Stimulated activated CD8-positive, alpha-beta memory T cell treated with anti-CD3 and anti-CD28 coated beads, Interleukin-12 subunit alpha, Interleukin-12 subunit beta, amount 100 ng/mL, for 4 hours (primary cell): Measurements from ENCODE around the gene TDRD3.
"Not testable (repeated sequence)": the region's sequence is repeated elsewhere in the genome, so short reads cannot be mapped to it uniquely, and the experiment has no call there.

Experiments used
- DNase-seq: peaks from one replicate; pipeline ENCODE4 v3.0.0-alpha.2; 2020; ENCODE audit warnings: low read depth

TDRD3 gene

DNA sequence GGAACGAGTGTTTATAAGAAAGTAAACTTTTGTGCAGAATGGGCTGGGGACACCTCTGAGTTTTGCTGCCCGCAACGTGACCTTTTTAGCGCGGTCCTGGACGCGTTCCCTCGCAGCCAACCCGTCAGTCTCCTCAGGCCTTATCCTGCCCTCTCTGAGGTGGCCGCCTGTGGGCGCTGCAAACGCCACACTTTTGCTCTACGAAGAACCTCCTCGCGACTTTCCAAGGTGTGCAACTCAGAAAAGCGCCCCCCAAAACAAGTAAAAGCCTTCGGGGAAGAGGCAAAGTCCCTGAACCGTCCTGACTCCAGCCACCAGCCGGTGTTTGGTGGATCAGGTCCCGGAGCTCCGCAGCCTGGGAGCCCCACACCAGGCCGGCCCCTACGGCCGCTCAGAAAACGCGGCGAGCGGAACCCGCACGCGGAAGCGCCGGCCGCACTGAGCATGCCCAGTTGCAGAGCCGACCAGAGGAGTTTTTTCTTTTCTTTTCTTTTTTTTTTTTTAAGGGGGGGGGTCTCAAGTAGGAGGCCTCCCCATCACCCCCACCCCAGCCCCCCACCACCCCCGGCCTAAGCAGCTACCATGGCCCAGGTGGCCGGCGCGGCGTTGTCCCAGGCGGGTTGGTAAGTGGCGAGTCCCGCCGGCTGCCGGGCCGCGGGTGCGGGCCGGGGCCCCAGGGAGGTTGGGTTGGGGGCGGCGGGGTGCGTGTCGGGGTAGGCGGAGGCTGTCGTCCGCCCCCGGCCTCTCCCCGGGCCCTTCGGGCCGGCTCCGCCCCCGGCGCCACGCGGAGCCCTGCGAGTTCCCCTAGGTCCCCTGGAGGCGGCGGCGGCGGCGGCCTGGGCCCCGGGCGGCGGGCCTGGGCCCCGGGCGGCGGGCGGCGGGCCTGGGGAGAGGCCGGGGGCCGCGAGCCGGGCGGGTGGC, at the start of gene TDRD3:
TDRD3 (plus strand) TSS at position 438 of the 921 bp plus-strand sequence; CDS start at position 583, 145 bp downstream.
- peak; percentile 70 for DNase-seq

DNA sequence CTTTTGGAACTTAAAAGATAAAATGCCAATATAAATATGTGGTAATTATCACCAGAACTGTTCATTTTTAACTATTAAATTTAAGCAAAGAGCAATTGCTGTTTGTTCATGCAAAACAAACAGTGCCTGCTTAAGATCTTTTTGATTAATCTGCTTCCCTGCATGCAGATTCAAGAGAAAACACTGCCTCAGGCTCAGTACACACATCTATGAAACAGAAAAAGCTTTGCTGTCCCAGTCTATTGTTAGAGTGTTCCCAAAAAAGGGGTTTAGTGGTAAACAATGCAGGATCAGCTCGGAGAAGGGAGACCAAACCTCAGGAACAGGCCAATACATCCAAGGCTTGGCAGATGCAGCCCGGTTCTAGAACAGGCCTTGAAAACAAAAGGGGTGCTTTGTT, 49.3 kb upstream of the TDRD3 start:
- DNase-seq, result no peak

GRCh38 chr13:60348097-60348496, 48.9 kb upstream of the TDRD3 start:
- DNase-seq, result no peak

DNA sequence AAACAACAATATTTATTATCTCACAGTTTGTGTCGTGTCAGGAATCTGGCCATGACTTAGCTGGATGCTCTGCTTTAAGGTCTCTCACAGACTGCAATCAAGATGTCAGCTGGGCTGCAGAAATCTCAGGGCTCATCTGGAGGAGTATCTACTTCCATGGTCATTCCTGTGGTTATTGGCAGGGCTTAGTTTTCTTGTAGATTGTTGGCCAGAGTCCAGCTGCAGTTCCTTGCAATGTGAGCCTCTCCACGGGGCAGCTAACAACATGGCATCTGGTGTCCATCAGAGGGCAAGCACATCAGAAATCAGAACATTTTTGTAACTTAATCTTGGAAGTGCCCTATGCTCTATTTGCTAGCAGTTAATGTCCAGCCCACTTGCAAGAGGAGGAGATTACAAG, 45.7 kb upstream of the TDRD3 start:
- no peak for DNase-seq

DNA sequence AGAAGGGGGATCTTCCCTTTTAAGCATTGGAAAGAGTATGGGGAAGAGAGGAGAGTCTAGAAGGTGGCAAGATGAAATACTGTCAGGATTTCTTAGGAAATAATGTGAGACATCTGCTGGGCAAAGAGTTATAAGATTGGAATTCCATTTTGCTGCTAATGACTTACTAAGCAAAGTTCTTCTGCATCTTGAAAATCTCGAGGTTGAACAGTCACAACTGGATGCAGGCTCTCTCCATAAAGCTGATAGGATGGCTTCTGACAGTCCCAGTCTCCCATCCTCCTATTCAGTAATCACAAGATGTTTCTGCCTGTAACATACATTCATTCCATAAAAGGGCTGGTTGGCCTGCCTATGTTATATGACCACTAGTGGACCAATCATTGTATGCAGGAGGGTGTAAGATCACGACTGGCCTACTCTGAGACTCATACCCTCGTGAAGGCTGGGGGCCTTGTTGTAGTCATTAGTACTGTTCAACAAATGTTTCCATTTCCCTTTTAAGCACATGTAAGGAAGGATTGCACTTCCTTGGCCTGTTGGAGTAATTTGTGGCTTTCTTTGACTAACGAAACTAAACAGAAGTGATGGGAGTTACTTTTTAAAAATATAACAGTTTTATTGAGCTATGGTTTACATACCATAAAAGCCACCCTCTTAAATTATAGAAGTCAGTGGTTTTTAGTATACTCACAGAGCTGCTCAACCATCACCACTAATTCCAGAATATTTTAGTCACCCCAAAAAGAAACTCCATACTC, 45.0 kb upstream of the TDRD3 start:
- DNase-seq, result no peak

DNA sequence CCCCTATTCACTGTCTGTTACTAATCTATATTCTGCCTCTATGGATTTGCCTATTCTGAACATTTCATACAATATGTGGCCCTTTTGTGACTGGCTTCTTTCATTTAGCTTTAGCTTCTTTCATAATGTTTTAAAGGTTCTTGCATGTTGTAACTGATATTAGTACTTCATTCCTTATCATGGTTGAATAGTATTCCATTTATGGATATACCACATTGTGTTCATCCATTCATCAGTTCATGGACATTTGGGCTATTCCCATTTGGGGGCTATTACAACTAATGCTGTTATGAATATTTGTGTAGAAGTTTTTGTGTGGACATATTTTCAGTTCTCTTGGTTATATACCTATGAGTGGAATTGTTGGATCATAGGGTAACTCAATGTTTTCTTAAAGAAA, 44.4 kb upstream of the TDRD3 start:
- no peak for DNase-seq

DNA sequence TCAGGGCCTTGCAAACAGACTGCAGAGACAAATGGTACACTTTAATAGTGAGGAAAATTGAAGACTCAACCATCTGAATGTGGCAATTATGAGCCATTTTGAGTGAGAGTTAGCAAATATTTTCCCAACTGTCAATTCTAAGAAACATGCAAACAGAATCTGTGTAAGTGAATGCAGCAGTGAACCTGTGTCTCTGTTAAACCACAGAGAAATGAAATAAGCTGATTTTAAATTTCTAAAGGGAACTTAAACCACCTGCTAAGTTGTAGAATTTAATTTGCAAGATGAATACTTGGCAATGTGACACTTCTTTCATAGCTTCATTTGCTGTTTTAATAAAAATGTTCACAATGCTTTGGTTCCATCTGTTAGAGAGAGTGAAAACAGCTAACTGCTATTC, 42.0 kb upstream of the TDRD3 start:
- DNase-seq, result no peak

GRCh38 chr13:60356970-60357369, 40.0 kb upstream of the TDRD3 start:
- no peak for DNase-seq

- no peak for DNase-seq
Observed at GRCh38 chr13:60358453-60358852, 38.6 kb upstream of the TDRD3 start.

DNA sequence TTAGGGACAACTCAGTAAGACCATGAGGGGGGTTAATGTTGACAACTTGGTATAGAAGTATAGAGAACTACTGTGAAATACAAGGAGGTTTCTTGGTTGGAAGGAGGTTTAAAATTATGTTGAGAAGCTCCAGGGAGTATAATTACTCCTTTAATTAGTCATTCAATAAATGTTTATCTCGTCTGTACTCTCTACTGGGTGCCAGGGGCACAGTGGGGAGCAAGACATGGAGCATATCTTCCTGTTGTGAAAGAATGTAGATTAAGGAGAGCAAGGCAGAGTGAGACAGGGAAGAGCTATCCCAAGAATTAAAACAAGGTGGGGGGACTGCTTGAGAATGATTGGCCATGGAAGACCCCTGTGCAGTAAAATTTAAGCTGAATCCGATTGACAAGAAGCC, 33.7 kb upstream of the TDRD3 start:
- no peak for DNase-seq

- no peak for DNase-seq
Observed at GRCh38 chr13:60369242-60369641, 27.8 kb upstream of the TDRD3 start.

- DNase-seq, result no peak
Observed at GRCh38 chr13:60370343-60370742, 26.7 kb upstream of the TDRD3 start.

DNA sequence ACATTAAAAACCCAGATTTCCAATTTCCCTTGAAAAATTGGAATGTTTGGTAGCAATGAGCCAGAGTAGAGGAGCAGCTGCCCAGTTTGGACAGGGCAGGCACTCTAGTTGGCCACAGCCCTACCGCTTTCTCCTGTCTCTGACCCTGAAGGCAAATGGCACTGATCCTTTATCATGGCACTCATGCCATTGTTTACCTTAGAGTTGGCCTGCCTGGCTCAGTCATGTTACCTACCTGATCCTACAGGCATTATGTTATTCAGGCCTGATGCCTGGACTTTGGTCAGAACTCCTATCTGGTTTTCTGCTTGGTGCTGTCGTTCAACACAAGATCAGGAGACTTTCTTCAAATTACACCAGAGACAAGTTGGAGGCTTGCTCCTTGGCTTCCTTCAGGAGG, 24.9 kb upstream of the TDRD3 start:
- DNase-seq, result no peak

GRCh38 chr13:60379282-60379681, 17.7 kb upstream of the TDRD3 start:
- DNase-seq, result not testable (repeated sequence)

GRCh38 chr13:60379837-60380565, 17.0 kb upstream of the TDRD3 start:
- no peak for DNase-seq

DNA sequence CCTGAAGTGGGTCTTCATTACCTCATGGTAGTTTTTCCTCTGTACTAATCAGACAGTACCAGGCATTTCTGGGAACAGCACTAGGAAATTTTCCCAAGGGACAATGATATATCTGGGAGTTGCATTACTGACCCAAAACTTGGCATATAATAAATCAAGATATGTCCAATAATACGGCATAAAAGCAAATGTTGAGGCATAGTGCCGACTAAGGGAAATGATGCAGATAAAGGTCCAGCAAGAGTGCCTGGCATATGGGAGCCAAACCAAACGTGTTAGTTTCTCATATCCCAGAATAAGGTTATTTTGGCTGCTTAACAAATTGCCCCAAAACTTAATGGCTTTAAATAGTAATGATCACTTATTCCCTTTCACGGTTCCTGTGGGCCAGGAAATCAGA, 12.1 kb upstream of the TDRD3 start:
- no peak for DNase-seq

DNA sequence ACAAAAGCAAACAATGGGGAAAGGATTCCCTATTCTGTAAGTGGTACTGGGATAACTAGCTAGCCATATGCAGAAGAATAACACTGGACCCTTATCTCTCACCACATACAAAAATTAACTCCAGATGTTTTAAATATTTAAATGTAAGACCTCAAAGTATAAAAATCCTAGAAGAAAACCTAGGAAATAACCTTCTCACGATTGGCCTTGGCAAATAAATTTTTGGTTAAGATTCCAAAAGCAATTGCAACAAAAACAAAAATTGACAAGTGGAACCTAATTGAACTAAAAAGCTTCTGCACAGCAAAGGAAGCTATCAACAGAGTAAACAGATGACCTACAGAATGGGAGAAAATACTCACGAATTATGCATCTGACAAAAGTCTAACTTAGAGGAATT, 10.8 kb upstream of the TDRD3 start:
- no peak for DNase-seq

DNA sequence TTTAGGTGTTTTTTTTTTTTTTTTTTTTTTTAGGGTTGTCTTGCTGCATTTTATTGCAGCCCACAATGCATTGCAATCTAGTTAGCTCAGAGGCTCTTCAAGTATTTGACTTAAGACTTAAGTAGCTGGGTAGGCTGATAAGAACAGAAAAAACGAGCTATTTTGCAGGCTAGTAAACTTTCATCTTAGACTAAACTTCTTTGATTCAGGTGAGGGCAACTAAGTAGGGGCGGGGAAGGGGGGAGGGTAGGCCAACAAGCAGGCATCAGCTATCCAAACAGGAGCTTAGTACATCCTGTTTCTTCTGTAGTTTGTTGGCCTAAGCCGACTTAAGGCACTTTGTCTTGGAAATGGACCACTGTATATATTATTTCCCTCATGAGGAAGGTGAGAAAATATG, 4.9 kb upstream of the TDRD3 start:
- no peak for DNase-seq

DNA sequence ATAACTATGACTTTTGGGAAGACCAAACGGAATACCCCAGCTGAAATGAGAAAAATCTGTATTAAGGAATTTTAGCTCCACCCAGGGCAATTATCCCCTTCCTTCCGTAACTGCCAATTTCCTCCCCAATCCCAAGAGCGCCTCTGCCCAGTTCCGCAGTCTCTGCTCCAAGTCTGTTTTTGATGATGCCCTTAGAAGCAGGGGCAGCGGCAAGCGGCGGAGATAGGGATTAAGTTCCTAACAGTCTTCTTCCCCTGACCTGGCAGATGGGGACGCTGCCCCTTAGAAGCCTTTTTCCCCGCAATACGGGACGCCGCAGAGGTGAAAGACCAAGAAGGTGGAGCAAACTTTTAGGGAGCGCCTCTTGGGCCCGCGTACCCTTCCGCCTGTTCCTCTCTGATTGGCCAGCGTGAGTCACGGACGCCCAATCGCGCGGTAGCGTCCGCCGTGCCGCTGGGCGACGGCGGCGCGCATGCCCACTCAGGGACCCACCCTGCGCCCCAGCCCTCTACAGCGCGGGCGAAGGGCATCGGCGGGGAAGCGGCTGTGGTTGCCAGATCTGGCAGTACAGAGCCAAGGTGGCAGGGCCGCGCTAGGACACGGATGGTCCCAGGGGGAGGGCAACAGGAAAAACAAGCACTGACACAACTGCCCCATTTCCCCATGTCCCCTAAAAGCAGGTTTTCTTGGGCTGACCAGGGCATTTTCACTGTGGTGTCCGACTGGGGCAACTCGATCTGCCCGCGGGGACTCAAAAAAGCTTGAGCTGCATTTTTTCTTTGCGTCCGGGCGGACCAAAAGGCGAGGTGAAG, 843 bp upstream of the TDRD3 start:
- DNase-seq, result peak; percentile 82

GRCh38 chr13:60397704-60398378, 821 bp downstream of the TDRD3 start:
- DNase-seq, result no peak

DNA sequence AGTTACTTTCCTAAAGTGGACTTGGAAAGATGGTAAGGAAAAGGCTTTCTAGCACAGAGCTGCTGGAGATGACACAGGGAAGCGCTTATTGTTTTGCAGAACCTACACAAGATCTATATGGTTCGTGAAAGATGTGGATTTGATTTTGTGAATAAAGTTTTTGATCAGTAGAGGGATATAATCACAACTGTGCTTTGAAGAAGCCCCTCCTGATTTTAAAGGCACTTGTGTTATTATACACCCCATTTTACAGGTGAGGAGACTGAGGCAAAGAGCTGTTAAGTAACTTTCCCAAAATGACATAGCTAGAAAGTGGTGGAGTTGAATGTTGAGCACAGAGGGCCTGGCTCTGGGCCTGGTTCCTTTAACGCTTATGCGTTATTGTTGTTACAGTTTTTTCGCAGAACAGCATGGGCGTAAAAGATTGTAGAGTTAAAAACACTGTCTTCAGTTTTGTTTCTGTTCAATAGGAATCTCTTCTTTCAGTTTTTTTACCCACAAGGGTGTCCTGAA, 1.4 kb downstream of the TDRD3 start:
- DNase-seq, result no peak
